Measurements from ENCODE around the gene AK1. TPM values are rescaled to one million over a fixed set of nuclear protein-coding genes. Genes with fewer than 3 reads are reported as not detected.
"Not testable (repeated sequence)": the region's sequence is repeated elsewhere in the genome, so short reads cannot be mapped to it uniquely, and the experiment has no call there.

Gene AK1
- total RNA-seq, 1 donor from 2014 or later: 39.6 TPM

GRCh38 chr9:127846443-127847177 is 30.9 kb downstream of the AK1 start:
- no peak overlapping the region for H3K27ac Mint-ChIP-seq (ENCODE audit: unreplicated experiment)
- DNase-seq (ENCODE audit: low read depth, low spot score): no peak
- H3K9me3 Mint-ChIP-seq: no peaks in the 10 kb centered on the region
- no peaks in the 10 kb centered on the region for H3K27me3 Mint-ChIP-seq (ENCODE audit: low read depth)
- TF ChIP-seq, protein P1, sequence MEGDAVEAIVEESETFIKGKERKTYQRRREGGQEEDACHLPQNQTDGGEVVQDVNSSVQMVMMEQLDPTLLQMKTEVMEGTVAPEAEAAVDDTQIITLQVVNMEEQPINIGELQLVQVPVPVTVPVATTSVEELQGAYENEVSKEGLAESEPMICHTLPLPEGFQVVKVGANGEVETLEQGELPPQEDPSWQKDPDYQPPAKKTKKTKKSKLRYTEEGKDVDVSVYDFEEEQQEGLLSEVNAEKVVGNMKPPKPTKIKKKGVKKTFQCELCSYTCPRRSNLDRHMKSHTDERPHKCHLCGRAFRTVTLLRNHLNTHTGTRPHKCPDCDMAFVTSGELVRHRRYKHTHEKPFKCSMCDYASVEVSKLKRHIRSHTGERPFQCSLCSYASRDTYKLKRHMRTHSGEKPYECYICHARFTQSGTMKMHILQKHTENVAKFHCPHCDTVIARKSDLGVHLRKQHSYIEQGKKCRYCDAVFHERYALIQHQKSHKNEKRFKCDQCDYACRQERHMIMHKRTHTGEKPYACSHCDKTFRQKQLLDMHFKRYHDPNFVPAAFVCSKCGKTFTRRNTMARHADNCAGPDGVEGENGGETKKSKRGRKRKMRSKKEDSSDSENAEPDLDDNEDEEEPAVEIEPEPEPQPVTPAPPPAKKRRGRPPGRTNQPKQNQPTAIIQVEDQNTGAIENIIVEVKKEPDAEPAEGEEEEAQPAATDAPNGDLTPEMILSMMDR (conservative IDR thresholded peaks at IDR 0.05): no peak
- no peaks in the 10 kb centered on the region for H3K4me1 Mint-ChIP-seq
- H3K4me3 Mint-ChIP-seq: no peak overlapping the region
- peaks cover 2% of the 10 kb centered on the region for H3K36me3 Mint-ChIP-seq (ENCODE audit: low read depth)

GRCh38 chr9:127845619-127846018 is 31.9 kb downstream of the AK1 start:
- not testable (repeated sequence) for H3K4me1 Mint-ChIP-seq; H3K36me3 Mint-ChIP-seq (ENCODE audit: low read depth); DNase-seq (ENCODE audit: low read depth, low spot score); H3K9me3 Mint-ChIP-seq; H3K4me3 Mint-ChIP-seq; H3K27ac Mint-ChIP-seq (ENCODE audit: unreplicated experiment); H3K27me3 Mint-ChIP-seq (ENCODE audit: low read depth)

DNA sequence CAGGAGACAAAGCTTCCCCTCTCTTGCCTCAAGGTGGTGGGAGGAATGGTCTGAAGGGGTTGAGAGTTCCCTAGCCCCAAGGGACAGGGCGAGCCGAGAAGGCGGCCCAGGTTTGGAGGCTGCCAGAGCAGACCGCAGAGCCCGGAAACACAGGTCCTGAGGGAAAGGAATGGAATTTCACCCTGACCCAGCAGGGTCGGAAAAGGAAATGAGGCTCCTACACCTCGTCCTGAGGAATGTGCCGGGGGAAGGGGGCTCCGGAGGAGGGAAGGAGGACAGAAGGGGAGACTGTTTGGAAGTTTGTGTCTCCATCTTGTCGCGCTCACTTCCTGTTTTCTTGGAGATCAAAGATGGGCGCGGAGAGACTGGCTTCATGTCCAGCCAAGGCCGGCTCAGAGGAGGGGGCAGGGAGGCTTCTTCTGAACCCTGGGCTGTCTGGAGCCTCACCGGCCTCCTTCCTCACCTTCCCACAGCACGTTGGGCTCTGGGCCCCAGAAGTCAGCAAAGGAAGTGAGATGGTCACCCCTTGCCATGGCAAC is 32.6 kb downstream of the AK1 start:
- H3K9me3 Mint-ChIP-seq: no peaks in the 10 kb centered on the region
- H3K27ac Mint-ChIP-seq (ENCODE audit: unreplicated experiment): peak overlapping the region; percentile 50
- DNase-seq (ENCODE audit: low read depth, low spot score): no peak
- H3K4me3 Mint-ChIP-seq: no peak overlapping the region
- peaks cover 2% of the 10 kb centered on the region for H3K36me3 Mint-ChIP-seq (ENCODE audit: low read depth)
- TF ChIP-seq, protein P1 (conservative IDR thresholded peaks at IDR 0.05): no peak
- no peaks in the 10 kb centered on the region for H3K4me1 Mint-ChIP-seq
- H3K27me3 Mint-ChIP-seq (ENCODE audit: low read depth): no peaks in the 10 kb centered on the region

- no peak overlapping the region for H3K4me3 Mint-ChIP-seq
- no peak for DNase-seq (ENCODE audit: low read depth, low spot score)
- H3K27ac Mint-ChIP-seq (ENCODE audit: unreplicated experiment): no peak overlapping the region
- H3K9me3 Mint-ChIP-seq: no peaks in the 10 kb centered on the region
- peaks cover 16% of the 10 kb centered on the region for H3K4me1 Mint-ChIP-seq
- no peaks in the 10 kb centered on the region for H3K36me3 Mint-ChIP-seq (ENCODE audit: low read depth)
- TF ChIP-seq, protein P1 (conservative IDR thresholded peaks at IDR 0.05): no peak
- H3K27me3 Mint-ChIP-seq (ENCODE audit: low read depth): no peaks in the 10 kb centered on the region
These were observed 36.2 kb downstream of the AK1 start for GRCh38 chr9:127841087-127841835.

GRCh38 chr9:127838375-127839078 is 38.9 kb downstream of the AK1 start:
- Mint-ChIP-seq H3K27me3 (ENCODE audit: low read depth) (no peaks in the 10 kb centered on the region), H3K27ac (ENCODE audit: unreplicated experiment) (no peak overlapping the region), H3K4me3 (no peak overlapping the region), H3K9me3 (no peaks in the 10 kb centered on the region), H3K36me3 (ENCODE audit: low read depth) (no peaks in the 10 kb centered on the region), H3K4me1 (peaks cover 16% of the 10 kb centered on the region)
- DNase-seq (ENCODE audit: low read depth, low spot score): peak; percentile 22
- TF ChIP-seq, protein P1 (conservative IDR thresholded peaks at IDR 0.05): no peak
